Measurements from ENCODE around the gene DHRS11.

DNA sequence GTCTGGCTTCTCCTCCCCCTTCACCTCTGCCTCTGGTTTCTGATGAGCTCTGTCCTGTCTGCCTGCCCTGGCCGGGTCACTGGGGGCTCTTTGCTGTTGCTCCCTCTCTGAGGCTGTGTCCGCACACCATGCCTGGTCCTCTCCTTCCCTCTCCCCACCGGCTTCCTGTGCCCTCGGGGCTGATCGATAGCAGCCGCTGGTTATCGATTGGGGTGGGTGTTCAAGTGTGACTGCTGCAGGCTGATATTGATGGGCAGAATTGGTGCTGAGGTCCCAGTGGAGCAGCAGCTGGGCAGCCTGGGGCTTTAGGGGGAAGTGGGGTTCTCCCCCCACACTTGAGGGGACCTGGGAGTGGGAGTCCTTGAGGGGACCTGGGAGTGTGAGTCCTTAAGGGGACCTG is 26.1 kb downstream of the DHRS11 start:
- TF ChIP-seq, protein P1, sequence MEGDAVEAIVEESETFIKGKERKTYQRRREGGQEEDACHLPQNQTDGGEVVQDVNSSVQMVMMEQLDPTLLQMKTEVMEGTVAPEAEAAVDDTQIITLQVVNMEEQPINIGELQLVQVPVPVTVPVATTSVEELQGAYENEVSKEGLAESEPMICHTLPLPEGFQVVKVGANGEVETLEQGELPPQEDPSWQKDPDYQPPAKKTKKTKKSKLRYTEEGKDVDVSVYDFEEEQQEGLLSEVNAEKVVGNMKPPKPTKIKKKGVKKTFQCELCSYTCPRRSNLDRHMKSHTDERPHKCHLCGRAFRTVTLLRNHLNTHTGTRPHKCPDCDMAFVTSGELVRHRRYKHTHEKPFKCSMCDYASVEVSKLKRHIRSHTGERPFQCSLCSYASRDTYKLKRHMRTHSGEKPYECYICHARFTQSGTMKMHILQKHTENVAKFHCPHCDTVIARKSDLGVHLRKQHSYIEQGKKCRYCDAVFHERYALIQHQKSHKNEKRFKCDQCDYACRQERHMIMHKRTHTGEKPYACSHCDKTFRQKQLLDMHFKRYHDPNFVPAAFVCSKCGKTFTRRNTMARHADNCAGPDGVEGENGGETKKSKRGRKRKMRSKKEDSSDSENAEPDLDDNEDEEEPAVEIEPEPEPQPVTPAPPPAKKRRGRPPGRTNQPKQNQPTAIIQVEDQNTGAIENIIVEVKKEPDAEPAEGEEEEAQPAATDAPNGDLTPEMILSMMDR (IDR thresholded peaks at IDR 0.05; ENCODE audit: insufficient read depth, low read length), result no peak
- no peak for TF ChIP-seq POLR2AphosphoS5 (IDR thresholded peaks at IDR 0.05; ENCODE audit: low read depth)
- no peak for TF ChIP-seq GABPA (IDR thresholded peaks at IDR 0.05; ENCODE audit: low read depth)
- TF ChIP-seq, protein P2, sequence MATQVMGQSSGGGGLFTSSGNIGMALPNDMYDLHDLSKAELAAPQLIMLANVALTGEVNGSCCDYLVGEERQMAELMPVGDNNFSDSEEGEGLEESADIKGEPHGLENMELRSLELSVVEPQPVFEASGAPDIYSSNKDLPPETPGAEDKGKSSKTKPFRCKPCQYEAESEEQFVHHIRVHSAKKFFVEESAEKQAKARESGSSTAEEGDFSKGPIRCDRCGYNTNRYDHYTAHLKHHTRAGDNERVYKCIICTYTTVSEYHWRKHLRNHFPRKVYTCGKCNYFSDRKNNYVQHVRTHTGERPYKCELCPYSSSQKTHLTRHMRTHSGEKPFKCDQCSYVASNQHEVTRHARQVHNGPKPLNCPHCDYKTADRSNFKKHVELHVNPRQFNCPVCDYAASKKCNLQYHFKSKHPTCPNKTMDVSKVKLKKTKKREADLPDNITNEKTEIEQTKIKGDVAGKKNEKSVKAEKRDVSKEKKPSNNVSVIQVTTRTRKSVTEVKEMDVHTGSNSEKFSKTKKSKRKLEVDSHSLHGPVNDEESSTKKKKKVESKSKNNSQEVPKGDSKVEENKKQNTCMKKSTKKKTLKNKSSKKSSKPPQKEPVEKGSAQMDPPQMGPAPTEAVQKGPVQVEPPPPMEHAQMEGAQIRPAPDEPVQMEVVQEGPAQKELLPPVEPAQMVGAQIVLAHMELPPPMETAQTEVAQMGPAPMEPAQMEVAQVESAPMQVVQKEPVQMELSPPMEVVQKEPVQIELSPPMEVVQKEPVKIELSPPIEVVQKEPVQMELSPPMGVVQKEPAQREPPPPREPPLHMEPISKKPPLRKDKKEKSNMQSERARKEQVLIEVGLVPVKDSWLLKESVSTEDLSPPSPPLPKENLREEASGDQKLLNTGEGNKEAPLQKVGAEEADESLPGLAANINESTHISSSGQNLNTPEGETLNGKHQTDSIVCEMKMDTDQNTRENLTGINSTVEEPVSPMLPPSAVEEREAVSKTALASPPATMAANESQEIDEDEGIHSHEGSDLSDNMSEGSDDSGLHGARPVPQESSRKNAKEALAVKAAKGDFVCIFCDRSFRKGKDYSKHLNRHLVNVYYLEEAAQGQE (IDR thresholded peaks at IDR 0.05; ENCODE audit: insufficient replicate concordance, low read depth), result no peak
- no peak for TF ChIP-seq SPI1 (IDR thresholded peaks at IDR 0.05; ENCODE audit: borderline replicate concordance, low read depth)
